OCI-LY7 (cell line): ENCODE data around the gene LRIT1.

Experiments
- EZH2phosphoT487 ChIP-seq: fragments of 200-600 bp; sonication (generic); IDR thresholded peaks from 2 replicates; pipeline ENCODE4 v1.6.1; 2018; ENCODE audit warnings: low read depth, borderline replicate concordance, mild to moderate bottlenecking, mixed run types, antibody characterized with exemption, low read length, moderate library complexity, mixed read lengths
- TF ChIP-seq, protein P1 (sequence below): fragments of 200-600 bp; sonication (generic); conservative IDR thresholded peaks from 2 replicates; pipeline ENCODE4 v1.5.1; 2014; ENCODE audit warnings: mild to moderate bottlenecking, antibody characterized with exemption, low read length, moderate library complexity, mixed read lengths

DNA sequence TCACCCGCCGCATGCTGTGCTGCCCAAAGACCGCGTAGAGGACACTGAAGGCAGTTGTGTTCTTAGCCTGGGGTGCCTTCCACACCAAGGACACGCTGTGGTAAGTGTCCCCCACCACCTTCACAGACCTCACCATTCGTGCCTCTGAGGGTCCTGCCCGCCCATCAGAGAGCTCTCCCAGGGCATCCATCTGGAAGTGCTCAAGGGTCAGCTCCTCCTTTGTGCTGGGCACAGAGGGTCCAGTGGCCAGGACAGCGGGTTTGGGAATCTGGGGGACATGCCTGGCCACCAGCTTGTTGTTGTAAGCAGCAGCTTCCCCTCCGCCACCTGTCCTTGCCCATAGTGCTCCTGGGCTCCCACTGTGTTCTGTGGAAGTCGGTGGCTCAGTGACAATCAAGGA, 9.0 kb downstream of the LRIT1 start:
- TF ChIP-seq, protein P1, sequence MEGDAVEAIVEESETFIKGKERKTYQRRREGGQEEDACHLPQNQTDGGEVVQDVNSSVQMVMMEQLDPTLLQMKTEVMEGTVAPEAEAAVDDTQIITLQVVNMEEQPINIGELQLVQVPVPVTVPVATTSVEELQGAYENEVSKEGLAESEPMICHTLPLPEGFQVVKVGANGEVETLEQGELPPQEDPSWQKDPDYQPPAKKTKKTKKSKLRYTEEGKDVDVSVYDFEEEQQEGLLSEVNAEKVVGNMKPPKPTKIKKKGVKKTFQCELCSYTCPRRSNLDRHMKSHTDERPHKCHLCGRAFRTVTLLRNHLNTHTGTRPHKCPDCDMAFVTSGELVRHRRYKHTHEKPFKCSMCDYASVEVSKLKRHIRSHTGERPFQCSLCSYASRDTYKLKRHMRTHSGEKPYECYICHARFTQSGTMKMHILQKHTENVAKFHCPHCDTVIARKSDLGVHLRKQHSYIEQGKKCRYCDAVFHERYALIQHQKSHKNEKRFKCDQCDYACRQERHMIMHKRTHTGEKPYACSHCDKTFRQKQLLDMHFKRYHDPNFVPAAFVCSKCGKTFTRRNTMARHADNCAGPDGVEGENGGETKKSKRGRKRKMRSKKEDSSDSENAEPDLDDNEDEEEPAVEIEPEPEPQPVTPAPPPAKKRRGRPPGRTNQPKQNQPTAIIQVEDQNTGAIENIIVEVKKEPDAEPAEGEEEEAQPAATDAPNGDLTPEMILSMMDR, result no peak
- TF ChIP-seq EZH2phosphoT487, result no peak
